K562 (cell line): Measurements from ENCODE around the gene MRM2. TPM values are rescaled to one million over a fixed set of nuclear protein-coding genes. Genes with fewer than 3 reads are reported as not detected.

ENCODE experiments used
- ATAC-seq: fragments of 200-7000 bp; cut with Tn5 transposase; 3 replicates; pipeline ENCODE4 v1.9.1; 2020; ENCODE audit warnings: moderate library complexity
- BruUV-seq: library from RNA; stranded (reverse); fragments of 400-500 nt; replicated peaks from 2 replicates; lab custom pipeline; 2021; lab: Mats Ljungman, UMichigan
- CTCF ChIA-PET: fragments of 300-600 bp; formaldehyde crosslinking; extraction: SDS; loops from one replicate; lab custom pipeline; 2021; ENCODE audit warnings: low intra/inter-chr PET ratio; lab: Yijun Ruan, JAX
- POLR2A ChIA-PET: fragments of 300-600, 350-650 bp; sonication (Branson Sonifier 250); formaldehyde crosslinking; extraction: SDS; loops from one replicate; lab custom pipeline; 2021; ENCODE audit warnings: antibody characterized with exemption, inconsistent platforms; lab: Yijun Ruan, JAX
- DNase-seq, 4 experiments: peaks; one replicate each; pipeline versions ENCODE4 v3.0.0 to v3.0.0-alpha.2; 2011 to 2018; ENCODE audit warnings: low spot score in 3 of 4, mixed read lengths in 3 of 4; ENCODE audit errors: extremely low read depth in 1 of 4
- FAIRE-seq: peaks from 2 replicates; lab custom pipeline; 2011; peaks lifted over from hg19 to GRCh38; lab: Jason Lieb, UNC
- H2AFZ ChIP-seq: 2 replicates; pipeline ENCODE4 v1.6.0; 2011; ENCODE audit warnings: low read depth, low read length, control low read depth, inconsistent platforms
- H3K27ac ChIP-seq: fragments of 200-600 bp; 3 replicates; pipeline ENCODE4 v1.8.0; 2011; ENCODE audit warnings: low read depth, mild to moderate bottlenecking, control low read depth, inconsistent platforms, low read length, moderate library complexity, mixed read lengths; ENCODE audit errors: extremely low read depth
- H3K27me3 ChIP-seq, 2 experiments: fragments of 300-600 bp in 1 of 2; 2 replicates in 1 of 2; 3 replicates in 1 of 2; pipeline versions ENCODE4 v1.6.0 to v1.8.0; 2011; ENCODE audit warnings: inconsistent platforms in 2 of 2, low read length in 2 of 2, mild to moderate bottlenecking in 1 of 2, mixed read lengths in 1 of 2, moderate library complexity in 1 of 2; ENCODE audit not compliant: control insufficient read depth in 2 of 2, insufficient read depth in 2 of 2
- H3K36me3 ChIP-seq: fragments of 300-600 bp; 3 replicates; pipeline ENCODE4 v1.8.0; 2011; ENCODE audit warnings: mild to moderate bottlenecking, low read length, inconsistent platforms; ENCODE audit not compliant: control insufficient read depth, insufficient read depth
- H3K4me1 ChIP-seq, 2 experiments: fragments of 200-600 bp in 1 of 2; replicated peaks in 1 of 2; 2 replicates in 1 of 2; 3 replicates in 1 of 2; pipeline versions ENCODE4 v1.5.1 to v1.8.0; 2011; ENCODE audit warnings: inconsistent platforms in 2 of 2, low read length in 2 of 2, mild to moderate bottlenecking in 1 of 2, mixed read lengths in 1 of 2, moderate library complexity in 1 of 2; ENCODE audit not compliant: control insufficient read depth in 2 of 2, insufficient read depth in 2 of 2
- H3K4me2 ChIP-seq: 2 replicates; pipeline ENCODE4 v1.6.1; 2011; ENCODE audit warnings: low read length, control low read depth, inconsistent platforms, mixed read lengths; ENCODE audit not compliant: insufficient read depth
- H3K4me3 ChIP-seq: fragments of 200-600 bp; sonication (generic), shearing (Covaris generic); 2 replicates; pipeline ENCODE4 v1.5.1; 2016; ENCODE audit warnings: control low read depth, inconsistent platforms
- H3K79me2 ChIP-seq: fragments of 200-600 bp; 3 replicates; pipeline ENCODE4 v1.8.0; 2011; ENCODE audit warnings: low read length, inconsistent platforms; ENCODE audit not compliant: control insufficient read depth, insufficient read depth
- H3K9ac ChIP-seq, 2 experiments: 2 replicates each; pipeline versions ENCODE4 v1.6.0 to v1.6.1; 2011; ENCODE audit warnings: low read depth in 2 of 2, low read length in 2 of 2, control low read depth in 1 of 2, inconsistent platforms in 1 of 2, mild to moderate bottlenecking in 1 of 2, mixed read lengths in 1 of 2; ENCODE audit not compliant: insufficient read depth in 1 of 2
- H3K9me1 ChIP-seq: one replicate; pipeline ENCODE4 v1.6.0; 2011; ENCODE audit warnings: inconsistent platforms, mild to moderate bottlenecking, low read length, moderate library complexity; ENCODE audit not compliant: control insufficient read depth, insufficient read depth
- H3K9me3 ChIP-seq: replicated peaks from 2 replicates; pipeline ENCODE4 v1.5.1; 2011; ENCODE audit warnings: low read depth, low read length, inconsistent platforms; ENCODE audit not compliant: control insufficient read depth, insufficient read depth
- H4K20me1 ChIP-seq: replicated peaks from 2 replicates; pipeline ENCODE4 v1.6.1; 2011; ENCODE audit warnings: low read length, inconsistent platforms, mixed read lengths; ENCODE audit not compliant: control insufficient read depth, insufficient read depth
- CBX1 ChIP-seq: sonication (generic); IDR thresholded peaks from 2 replicates; pipeline ENCODE4 v1.6.1; 2016; ENCODE audit warnings: antibody characterized with exemption, low read depth, mild to moderate bottlenecking
- CHD4 ChIP-seq: fragments of 200-600 bp; sonication (generic); IDR thresholded peaks from 3 replicates; pipeline ENCODE4 v1.6.1; 2012; ENCODE audit warnings: low read depth, mild to moderate bottlenecking, mixed read lengths, low read length, inconsistent platforms; ENCODE audit not compliant: insufficient read depth, insufficient replicate concordance, poor library complexity, severe bottlenecking
- EP400 ChIP-seq: fragments of 450-650 bp; IDR thresholded peaks from 2 replicates; pipeline ENCODE4 v1.6.1; 2017; ENCODE audit warnings: antibody characterized with exemption, mild to moderate bottlenecking, moderate library complexity
- FOXK2 ChIP-seq, 2 experiments: fragments of 450-650 bp; IDR thresholded peaks in 1 of 2; conservative IDR thresholded peaks in 1 of 2; 2 replicates each; pipeline ENCODE4 v1.6.1; 2016; ENCODE audit warnings: low read depth in 2 of 2, mild to moderate bottlenecking in 1 of 2
- MEF2A ChIP-seq: IDR thresholded peaks from 2 replicates; pipeline ENCODE4 v1.6.1; 2011; ENCODE audit warnings: low read depth, mild to moderate bottlenecking, low read length, moderate library complexity; ENCODE audit not compliant: control insufficient read depth
- MLX ChIP-seq, 2 experiments: fragments of 450-650 bp in 1 of 2; sonication (generic) in 1 of 2; formaldehyde crosslinking; conservative IDR thresholded peaks; 2 replicates each; pipeline versions ENCODE4 v1.4.0 to v1.8.1; 2020 to 2022; ENCODE audit warnings: mild to moderate bottlenecking in 1 of 2, missing genetic modification reagents in 1 of 2
- SP2 ChIP-seq: IDR thresholded peaks from 2 replicates; pipeline ENCODE4 v1.6.1; 2011; ENCODE audit warnings: mild to moderate bottlenecking, low read depth, low read length, moderate library complexity; ENCODE audit not compliant: poor library complexity, severe bottlenecking; ENCODE audit errors: extremely low read depth
- TCFL5 ChIP-seq: fragments of 250-450 bp; sonication (Bioruptor Pico); conservative IDR thresholded peaks from 2 replicates; pipeline ENCODE4 v1.6.1; 2021; ENCODE audit warnings: mild to moderate bottlenecking, moderate library complexity, matching md5 sums
- THRB ChIP-seq: fragments of 450-650 bp; formaldehyde crosslinking; conservative IDR thresholded peaks from 2 replicates; pipeline ENCODE4 v1.4.0; 2022; ENCODE audit warnings: mild to moderate bottlenecking, missing genetic modification characterization
- WHSC1 ChIP-seq: IDR thresholded peaks from one replicate; pipeline ENCODE4 v1.6.1; 2012; ENCODE audit warnings: low read length, control low read depth, inconsistent platforms
- ZNF431 ChIP-seq: sonication (generic); formaldehyde crosslinking; IDR thresholded peaks from 2 replicates; pipeline ENCODE4 v1.8.0; 2022; ENCODE audit warnings: mild to moderate bottlenecking, missing genetic modification reagents
- ZNF589 ChIP-seq: fragments of 200-800 bp; sonication (Bioruptor generic); IDR thresholded peaks from 2 replicates; pipeline ENCODE4 v1.6.1; 2016; ENCODE audit warnings: low read depth, missing genetic modification characterization, missing compliant biosample characterization
- ZNF695 ChIP-seq: fragments of 450-650 bp; formaldehyde crosslinking; IDR thresholded peaks from 2 replicates; pipeline ENCODE4 v1.4.0; 2020; ENCODE audit warnings: mild to moderate bottlenecking, moderate library complexity
- ZNF77 ChIP-seq: fragments of 250-450 bp; sonication (Bioruptor Pico); IDR thresholded peaks from 2 replicates; pipeline ENCODE4 v1.5.0; 2020
- ZNF785 ChIP-seq: fragments of 250-450 bp; sonication (Bioruptor Pico); IDR thresholded peaks from 2 replicates; pipeline ENCODE4 v1.4.0; 2020; ENCODE audit warnings: mild to moderate bottlenecking
- WGBS: fragments of 100-300 bp; shearing (Covaris generic); methylation state at CpG from one replicate; pipeline ENCODE4 v1.1.6; 2016; ENCODE audit warnings: low coverage, mixed read lengths; ENCODE audit not compliant: insufficient coverage; ENCODE audit errors: missing lambda C conversion rate; 5-methylcytosine and 5-hydroxymethylcytosine counted together
- in situ Hi-C: fragments of 300-500 bp; cut with MboI; formaldehyde crosslinking; loops from 4 replicates; pipeline ENCODE4 v1.15.0; 2018; ENCODE audit warnings: inconsistent platforms, mixed read lengths
- intact Hi-C: fragments of 100-400 bp; cut with micrococcal nuclease; formaldehyde crosslinking; loops from 2 replicates; pipeline ENCODE4 v1.14.2; 2022
- polyA plus RNA-seq, 8 experiments: library from polyadenylated mRNA; depleted of rRNA in 4 of 8; stranded (reverse) in 5 of 8; unstranded in 3 of 8; fragments of >200 nt; fragmentation: Nextera tagmentation in 2 of 8; fragmentation: Illumina TruSeq in 1 of 8; extraction: Ambion mirVana in 2 of 8; extraction: Trizol in 1 of 8; gene quantifications; 2 replicates each; pipeline versions ENCODE4 v1.2.1 to v1.2.3, GENCODE V29; 2011 to 2014; ENCODE audit warnings: inconsistent platforms in 1 of 8, missing spikeins in 1 of 8
- total RNA-seq, 7 experiments: library from RNA; depleted of rRNA in 6 of 7; stranded (reverse); fragments of >200 nt in 6 of 7; fragmentation: Illumina TruSeq in 2 of 7; extraction: Trizol in 2 of 7; gene quantifications; 2 replicates each; pipeline versions ENCODE4 v1.2.1 to v1.2.3, GENCODE V29; 2011 to 2021; ENCODE audit warnings: low replicate concordance in 1 of 7
- TF ChIP-seq, protein P1 (sequence below): sonication (generic); formaldehyde crosslinking; IDR thresholded peaks from 2 replicates; pipeline ENCODE4 v1.8.1; 2022; ENCODE audit warnings: missing genetic modification reagents

The MRM2 gene
- total and polyA plus RNA-seq, 9 of the 15 experiments (the other 6 are each of a cell fraction or from before 2014, with no cell fraction given), result 32.4 to 116 (median 50.5) TPM

GRCh38 chr7:2228921-2229320, 13.1 kb downstream of the MRM2 start:
- intact Hi-C loops (no loop called here), in situ Hi-C loops (no loop called here)
- Histone ChIP-seq H2AFZ (no peak overlapping the region), H3K9ac (peak overlapping the region in 1 of 2 experiments; percentile 24; a peak in 1 of 4 replicates), H3K27me3 (no peaks in the 10 kb centered on the region), H3K9me3 (no peaks in the 10 kb centered on the region), H3K27ac (no peak overlapping the region), H3K36me3 (peaks cover 63% of the 10 kb centered on the region; the same call in 2 of the 3 replicates), H3K9me1 (no peaks in the 10 kb centered on the region), H4K20me1 (peaks cover 2% of the 10 kb centered on the region; the same call in 1 of the 2 replicates), H3K4me1 (peaks cover 3 to 17% of the 10 kb centered on the region in 2 experiments; a peak in 3 of 5 replicates), H3K4me3 (no peak overlapping the region), H3K4me2 (no peak overlapping the region), H3K79me2 (peaks cover 47% of the 10 kb centered on the region)
- ChIA-PET POLR2A (interaction anchor here (0.6 kb wide), 1 partner anchor 119 kb away, joined by 3 read pairs; no protein-coding TSS in a partner anchor), CTCF (no interaction called here)
- DNase-seq (no peak), ATAC-seq (no peak), FAIRE-seq (no peak)
- no TSS peak for BruUV-seq
- TF ChIP-seq SP2 (no peak), TCFL5 (no peak), ZNF589 (CRISPR knock-in tag) (no peak), ZNF77 (CRISPR knock-in tag) (no peak), WHSC1 (no peak), ZNF785 (CRISPR knock-in tag) (no peak), CHD4 (no peak), THRB (CRISPR knock-in tag) (no peak), EP400 (no peak), CBX1 (no peak), MEF2A (no peak), MLX (CRISPR knock-in tag; conservative IDR thresholded peaks at IDR 0.05) (no peak), ZNF695 (CRISPR knock-in tag) (no peak), ZNF431 (CRISPR knock-in tag) (no peak), FOXK2 (conservative IDR thresholded peaks at IDR 0.05 in 1 of 2, IDR thresholded peaks at IDR 0.05 in 1 of 2; ENCODE audit: low read depth in 2 of 2) (no peak)
- TF ChIP-seq, protein P1, sequence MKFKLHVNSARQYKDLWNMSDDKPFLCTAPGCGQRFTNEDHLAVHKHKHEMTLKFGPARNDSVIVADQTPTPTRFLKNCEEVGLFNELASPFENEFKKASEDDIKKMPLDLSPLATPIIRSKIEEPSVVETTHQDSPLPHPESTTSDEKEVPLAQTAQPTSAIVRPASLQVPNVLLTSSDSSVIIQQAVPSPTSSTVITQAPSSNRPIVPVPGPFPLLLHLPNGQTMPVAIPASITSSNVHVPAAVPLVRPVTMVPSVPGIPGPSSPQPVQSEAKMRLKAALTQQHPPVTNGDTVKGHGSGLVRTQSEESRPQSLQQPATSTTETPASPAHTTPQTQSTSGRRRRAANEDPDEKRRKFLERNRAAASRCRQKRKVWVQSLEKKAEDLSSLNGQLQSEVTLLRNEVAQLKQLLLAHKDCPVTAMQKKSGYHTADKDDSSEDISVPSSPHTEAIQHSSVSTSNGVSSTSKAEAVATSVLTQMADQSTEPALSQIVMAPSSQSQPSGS, result no peak
- 82% methylated on average over 8 of the region's 8 CpGs for WGBS
